GM18498 (cell line): ENCODE data around the gene NRDC.
A peak's percentile ranks its signal among the peaks of the same experiment; 100 is the strongest.

ENCODE experiments used
- ATAC-seq: cut with Tn5 transposase; IDR thresholded peaks from one replicate; pipeline ENCODE4 v1.9.1; 2021; ENCODE audit warnings: mild to moderate bottlenecking, moderate library complexity; ENCODE audit not compliant: unreplicated experiment

NRDC gene

DNA sequence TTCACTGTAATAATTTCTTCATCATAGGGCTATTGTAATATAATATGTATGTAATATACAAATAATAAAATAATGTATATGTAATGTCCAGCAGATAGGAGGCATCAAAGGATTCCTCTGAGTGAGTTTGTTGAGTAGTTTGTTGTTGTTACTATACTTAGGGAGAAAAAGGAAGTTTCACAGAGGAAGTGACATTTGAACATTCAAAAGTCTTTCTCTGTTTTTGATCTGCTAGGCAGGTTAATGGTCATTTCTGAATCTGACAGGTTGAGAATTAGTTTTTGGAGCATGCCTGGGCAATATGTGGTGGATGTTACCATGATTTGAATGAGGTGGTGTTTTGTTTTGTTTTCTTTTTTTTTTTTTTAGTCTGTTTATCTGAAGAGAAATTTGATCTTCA lies 102.1 kb downstream of the NRDC start:
- no peak for ATAC-seq

- peak; percentile 47 for ATAC-seq
Observed at GRCh38 chr1:51768971-51769588, 109.4 kb downstream of the NRDC start.

DNA sequence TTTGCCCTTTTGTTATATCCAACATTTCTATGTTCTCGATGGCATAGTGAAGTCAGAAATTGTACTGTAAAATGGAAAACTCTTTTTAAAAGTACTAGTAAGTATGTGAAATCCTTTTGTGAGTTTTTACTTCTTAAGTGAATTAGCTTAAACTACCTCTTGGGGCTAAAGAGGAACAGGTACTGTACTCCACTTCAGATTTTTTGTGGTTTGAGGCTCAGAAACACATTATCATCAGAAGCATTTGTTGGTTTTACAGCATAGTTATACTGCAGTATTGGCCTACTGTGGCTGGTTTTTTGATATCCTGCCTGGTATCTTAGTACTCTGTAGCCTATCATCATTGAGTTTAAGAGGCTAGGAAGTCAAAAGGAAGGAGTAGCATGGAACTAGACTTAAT lies 117.2 kb downstream of the NRDC start:
- no peak for ATAC-seq

DNA sequence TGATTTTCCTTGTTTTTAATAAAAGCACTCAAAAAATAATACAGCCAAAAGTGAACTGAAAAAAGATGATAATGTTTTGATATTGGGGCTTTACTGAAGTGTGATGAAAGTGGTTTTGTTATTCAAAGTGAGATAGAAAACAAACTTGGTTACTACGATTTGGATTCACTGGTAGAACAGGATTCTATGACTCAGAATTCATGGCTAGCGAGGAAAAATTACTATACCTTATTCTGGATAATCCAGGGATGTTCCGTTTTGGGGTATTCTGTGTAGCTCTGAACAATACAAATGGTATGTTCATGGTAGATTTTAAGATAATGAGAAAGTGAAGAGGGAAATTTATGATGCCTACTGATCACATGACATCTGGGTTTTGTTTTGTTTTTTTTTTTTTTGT lies 117.7 kb downstream of the NRDC start:
- ATAC-seq = no peak

- no peak for ATAC-seq
Observed at GRCh38 chr1:51758310-51758709, 120.2 kb downstream of the NRDC start.

- no peak for ATAC-seq
Observed at GRCh38 chr1:51756290-51756689, 122.2 kb downstream of the NRDC start.

- no peak for ATAC-seq
Observed at GRCh38 chr1:51755437-51755836, 123.1 kb downstream of the NRDC start.

GRCh38 chr1:51754666-51755065 lies 123.9 kb downstream of the NRDC start:
- ATAC-seq = no peak

- ATAC-seq = no peak
Observed at GRCh38 chr1:51753969-51754368, 124.6 kb downstream of the NRDC start.

DNA sequence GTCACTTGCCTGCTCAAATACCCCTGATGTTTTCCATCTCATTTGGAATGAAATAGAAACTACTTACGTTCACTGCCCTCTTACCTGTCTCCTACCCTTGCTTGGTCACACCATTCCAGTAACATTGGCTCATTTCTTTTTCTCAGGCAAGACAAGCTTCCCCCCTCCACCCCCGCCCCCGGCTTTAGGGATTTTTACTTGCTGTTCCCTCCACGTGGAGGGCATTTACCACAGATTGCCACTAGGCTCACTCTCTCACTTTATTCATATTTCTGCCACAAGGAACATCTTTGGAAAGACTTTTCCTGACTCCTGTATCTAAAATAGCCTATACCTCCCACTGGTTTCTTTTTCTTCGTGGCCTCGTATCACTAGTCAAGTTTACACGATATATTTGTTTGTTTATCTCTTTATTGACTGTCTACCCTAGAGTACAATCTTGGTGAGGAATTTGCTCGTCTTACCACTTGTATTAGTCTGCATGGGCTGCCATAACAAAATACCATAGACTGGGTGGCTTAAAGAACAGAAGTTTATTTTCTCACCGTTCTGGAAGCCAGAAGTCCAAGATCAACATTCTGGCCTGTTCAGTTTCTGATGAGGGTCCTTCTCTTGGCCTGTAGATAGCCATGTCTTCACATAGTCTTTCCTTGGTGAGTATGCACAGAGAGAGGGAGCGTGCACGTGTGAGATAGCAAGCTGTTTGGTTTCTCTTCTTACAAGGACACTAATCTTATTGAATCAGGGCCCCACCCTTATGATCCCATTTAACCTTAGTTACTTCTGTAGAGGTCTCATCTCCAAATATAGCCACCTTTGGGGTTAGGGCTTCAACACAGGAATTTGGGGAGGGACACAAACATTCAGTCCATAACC lies 126.2 kb downstream of the NRDC start:
- no peak for ATAC-seq

GRCh38 chr1:51750729-51751128 lies 127.8 kb downstream of the NRDC start:
- no peak for ATAC-seq

GRCh38 chr1:51750218-51750617 lies 128.3 kb downstream of the NRDC start:
- ATAC-seq = no peak

GRCh38 chr1:51749151-51749550 lies 129.4 kb downstream of the NRDC start:
- ATAC-seq = no peak

DNA sequence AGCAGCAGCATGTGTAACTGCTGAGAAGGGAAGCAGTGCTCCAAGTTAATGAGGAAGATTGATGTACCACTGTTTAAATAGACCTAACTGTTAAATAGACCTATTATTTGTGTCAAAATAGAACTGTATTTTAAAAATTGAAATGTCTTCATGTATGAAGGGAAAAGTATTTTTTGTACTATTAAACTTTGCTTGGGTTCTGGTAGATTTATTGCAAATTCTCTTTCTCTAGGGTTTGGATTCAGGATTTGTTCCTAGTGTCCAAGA lies 133.3 kb downstream of the NRDC start:
- no peak for ATAC-seq

GRCh38 chr1:51744506-51745303 lies 133.8 kb downstream of the NRDC start:
- ATAC-seq = no peak

DNA sequence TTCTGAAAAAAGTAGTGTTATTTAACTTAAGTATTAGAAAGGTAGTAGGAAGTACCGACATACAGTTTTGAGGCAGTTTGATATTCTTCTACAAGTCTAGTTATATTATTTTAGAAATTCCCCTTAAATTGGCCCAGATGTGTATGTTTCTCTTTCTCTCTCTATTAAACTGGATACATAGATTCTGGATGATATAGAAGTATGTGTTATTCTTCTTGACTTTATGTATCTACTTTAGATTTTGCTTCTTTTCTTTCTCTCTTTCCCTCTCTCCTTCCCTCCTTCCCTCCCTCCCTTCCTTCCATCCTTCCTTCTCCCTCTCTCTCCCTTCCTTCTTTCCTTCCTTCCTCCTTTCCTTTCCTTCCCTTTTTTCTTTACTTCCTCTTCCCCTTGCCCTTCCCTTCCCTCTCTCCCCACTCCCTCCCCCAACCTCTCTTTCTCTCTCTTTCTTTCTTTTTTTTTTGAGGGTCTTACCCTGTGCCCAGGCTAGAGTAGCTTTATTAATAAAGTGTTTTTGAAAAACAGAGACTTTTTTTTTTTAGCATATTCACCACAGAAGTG lies 137.3 kb downstream of the NRDC start:
- ATAC-seq = no peak

- ATAC-seq = no peak
Observed at GRCh38 chr1:51740652-51741051, 137.9 kb downstream of the NRDC start.
